Endothelial cell of umbilical vein (primary cell): ENCODE measurements around the gene MCU.

Source experiments
- CTCF ChIP-seq, 2 donors: IDR thresholded peaks; 1 replicate in 1 of 2; 2 replicates in 1 of 2; pipeline ENCODE4 v1.5.1; 2011; ENCODE audit warnings: low read length in 2 of 2, mild to moderate bottlenecking in 2 of 2, moderate library complexity in 2 of 2, control low read depth in 1 of 2, inconsistent platforms in 1 of 2, low read depth in 1 of 2; ENCODE audit not compliant: insufficient read depth in 1 of 2; ENCODE audit errors: extremely low read depth in 1 of 2
- EZH2 ChIP-seq: IDR thresholded peaks from 2 replicates; pipeline ENCODE4 v1.6.1; 2012; ENCODE audit warnings: borderline replicate concordance, low read depth, mild to moderate bottlenecking, moderate library complexity, low read length, inconsistent platforms; ENCODE audit not compliant: severe bottlenecking
- GATA2 ChIP-seq: IDR thresholded peaks from 2 replicates; pipeline ENCODE4 v1.7.0; 2011; ENCODE audit warnings: low read depth, mild to moderate bottlenecking, moderate library complexity, mixed read lengths, low read length; ENCODE audit not compliant: insufficient read length, insufficient read depth
- JUN ChIP-seq: IDR thresholded peaks from 2 replicates; pipeline ENCODE4 v1.6.1; 2011; ENCODE audit warnings: borderline replicate concordance, low read depth; ENCODE audit not compliant: insufficient read length, insufficient read depth
- MYC ChIP-seq: IDR thresholded peaks from one replicate; pipeline ENCODE4 v1.6.1; 2011; ENCODE audit warnings: mild to moderate bottlenecking, low read depth, low read length
- POLR2A ChIP-seq: IDR thresholded peaks from 2 replicates; pipeline ENCODE4 v1.6.1; 2012; ENCODE audit warnings: low read depth, mild to moderate bottlenecking, control low read depth, low read length
- POLR2AphosphoS5 ChIP-seq: IDR thresholded peaks from 2 replicates; pipeline ENCODE4 v1.6.1; 2012; ENCODE audit warnings: low read depth, mild to moderate bottlenecking, control low read depth, low read length, moderate library complexity; ENCODE audit not compliant: insufficient read depth
- TF ChIP-seq, protein P1 (sequence below): IDR thresholded peaks from 2 replicates; pipeline ENCODE4 v1.6.1; 2011; ENCODE audit not compliant: insufficient read depth, insufficient read length

DNA sequence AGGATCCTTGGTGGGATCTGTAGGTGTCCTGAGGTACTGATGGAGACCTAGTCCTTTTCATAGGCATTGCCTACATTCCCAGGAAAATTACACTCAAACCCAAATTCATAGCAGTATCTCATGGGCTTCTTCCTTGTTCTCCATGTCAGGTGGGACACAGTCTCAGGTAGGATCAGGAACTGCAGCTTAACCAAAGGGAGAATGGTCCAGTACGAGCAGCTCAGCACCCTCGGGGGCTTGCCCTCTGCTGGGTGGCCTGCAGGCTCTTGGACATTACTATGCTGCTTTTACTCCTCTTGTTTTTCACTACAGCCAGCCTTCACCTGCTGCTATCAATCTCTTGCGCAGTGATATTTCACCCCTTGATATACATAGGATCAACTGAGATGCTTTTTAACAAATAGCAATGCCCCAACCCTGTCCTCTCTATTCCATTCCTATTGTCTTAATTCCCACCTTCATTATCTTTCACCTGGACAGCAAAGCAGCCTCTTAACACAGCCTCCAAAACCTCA lies 234.1 kb downstream of the MCU start:
- TF ChIP-seq CTCF (IDR thresholded peaks at IDR 0.05; ENCODE audit: extremely low read depth in 1 of 2, insufficient read depth in 1 of 2, low read depth in 1 of 2, low read length in 2 of 2), result no peak
- no peak for TF ChIP-seq EZH2
- no peak for TF ChIP-seq POLR2A
- TF ChIP-seq POLR2AphosphoS5, result no peak
- TF ChIP-seq, protein P1, sequence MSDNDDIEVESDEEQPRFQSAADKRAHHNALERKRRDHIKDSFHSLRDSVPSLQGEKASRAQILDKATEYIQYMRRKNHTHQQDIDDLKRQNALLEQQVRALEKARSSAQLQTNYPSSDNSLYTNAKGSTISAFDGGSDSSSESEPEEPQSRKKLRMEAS, result no peak
- TF ChIP-seq JUN, result no peak
- no peak for TF ChIP-seq GATA2
- TF ChIP-seq MYC, result no peak
